HG03558 (cell line): ENCODE measurements around the gene PDGFD.

Experiments used
- ATAC-seq: cut with Tn5 transposase; IDR thresholded peaks from one replicate; pipeline ENCODE4 v1.9.1; 2021; ENCODE audit warnings: moderate number of reproducible peaks; ENCODE audit not compliant: unreplicated experiment; ENCODE audit errors: extremely low read depth

Gene PDGFD

GRCh38 chr11:104015649-104016415 lies 148.1 kb downstream of the PDGFD start:
- peak; percentile 89 for ATAC-seq

GRCh38 chr11:104011044-104011443 lies 152.9 kb downstream of the PDGFD start:
- no peak for ATAC-seq

DNA sequence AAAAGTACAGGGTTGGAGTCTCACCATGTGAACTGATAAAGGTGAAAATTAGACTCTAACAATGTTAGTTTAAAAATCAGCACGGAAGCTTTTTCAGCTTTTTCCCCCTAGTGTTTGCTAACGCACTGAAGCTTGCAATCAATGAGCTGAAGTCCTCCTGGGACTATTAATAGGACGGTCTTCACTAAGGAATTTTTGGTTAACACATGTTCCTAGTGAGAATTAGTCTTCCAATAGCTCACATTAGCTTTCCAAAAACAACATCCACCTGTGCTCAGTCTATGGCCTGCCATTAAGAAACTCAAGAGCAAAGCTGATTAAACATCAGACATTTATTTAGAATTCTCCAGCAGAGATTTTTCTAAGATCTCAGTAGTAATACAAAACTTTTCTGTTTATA lies 154.2 kb downstream of the PDGFD start:
- ATAC-seq, result no peak

GRCh38 chr11:104005234-104005855 lies 158.6 kb downstream of the PDGFD start:
- no peak for ATAC-seq

GRCh38 chr11:104003491-104003890 lies 160.5 kb downstream of the PDGFD start:
- no peak for ATAC-seq

- ATAC-seq, result no peak
Observed at GRCh38 chr11:104001561-104002056, 162.3 kb downstream of the PDGFD start.

- no peak for ATAC-seq
Observed at GRCh38 chr11:104000798-104001197, 163.1 kb downstream of the PDGFD start.

DNA sequence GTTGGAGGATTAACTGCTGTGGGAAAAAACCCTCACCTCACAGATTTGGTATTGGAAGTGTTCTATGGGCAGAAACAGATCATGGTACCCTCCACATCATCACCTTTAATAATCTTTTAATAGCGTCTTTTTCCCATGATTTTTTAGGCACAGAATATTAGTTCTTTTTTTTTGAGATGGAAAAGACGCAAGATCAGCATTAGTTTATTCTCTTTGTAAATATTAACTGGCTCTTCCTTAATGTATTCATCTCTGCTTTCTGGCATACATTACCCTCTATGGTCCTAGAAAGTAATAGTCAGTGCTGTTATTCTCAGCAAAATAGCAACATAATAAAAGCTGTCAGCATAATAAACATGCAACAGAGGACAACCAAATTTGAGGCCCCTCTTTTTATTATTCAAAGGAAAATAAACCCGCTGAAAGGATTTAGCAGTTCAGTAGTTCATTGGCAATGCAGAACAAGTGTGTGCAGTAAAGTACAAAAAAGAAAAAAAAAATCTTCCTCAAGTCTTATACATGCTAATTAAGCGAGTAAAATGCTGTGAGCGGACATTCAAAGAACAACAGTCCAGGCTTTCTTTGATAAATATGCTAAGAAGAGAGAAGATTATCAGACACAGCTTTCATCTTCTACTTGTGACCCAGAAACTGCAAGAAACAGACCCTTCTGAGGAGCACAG lies 165.0 kb downstream of the PDGFD start:
- no peak for ATAC-seq

DNA sequence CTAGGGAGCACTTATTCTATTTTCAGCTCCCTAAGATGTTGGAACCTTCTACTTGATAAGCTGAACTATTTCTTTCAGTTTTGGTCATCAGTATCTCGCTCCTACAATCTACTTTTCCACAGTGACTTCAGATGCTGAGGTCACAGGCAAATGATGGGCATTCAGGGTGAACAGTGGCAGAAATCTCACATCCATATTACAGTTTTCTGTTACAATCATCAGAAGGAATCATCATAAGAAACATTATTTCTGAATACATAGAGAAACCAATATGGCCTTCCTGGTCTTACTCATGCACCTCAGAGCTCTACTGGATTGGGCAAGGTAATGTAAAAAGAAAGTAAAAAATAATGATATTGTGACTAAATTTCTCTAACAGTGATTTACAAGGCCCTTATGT lies 166.9 kb downstream of the PDGFD start:
- ATAC-seq, result peak; percentile 68

- no peak for ATAC-seq
Observed at GRCh38 chr11:103995896-103996295, 168.1 kb downstream of the PDGFD start.

GRCh38 chr11:103994518-103994917 lies 169.4 kb downstream of the PDGFD start:
- ATAC-seq, result no peak

GRCh38 chr11:103994094-103994493 lies 169.9 kb downstream of the PDGFD start:
- ATAC-seq, result no peak

GRCh38 chr11:103993507-103993906 lies 170.4 kb downstream of the PDGFD start:
- no peak for ATAC-seq

- no peak for ATAC-seq
Observed at GRCh38 chr11:103988595-103988969, 175.4 kb downstream of the PDGFD start.

- ATAC-seq, result no peak
Observed at GRCh38 chr11:103987629-103988594, 176.0 kb downstream of the PDGFD start.

DNA sequence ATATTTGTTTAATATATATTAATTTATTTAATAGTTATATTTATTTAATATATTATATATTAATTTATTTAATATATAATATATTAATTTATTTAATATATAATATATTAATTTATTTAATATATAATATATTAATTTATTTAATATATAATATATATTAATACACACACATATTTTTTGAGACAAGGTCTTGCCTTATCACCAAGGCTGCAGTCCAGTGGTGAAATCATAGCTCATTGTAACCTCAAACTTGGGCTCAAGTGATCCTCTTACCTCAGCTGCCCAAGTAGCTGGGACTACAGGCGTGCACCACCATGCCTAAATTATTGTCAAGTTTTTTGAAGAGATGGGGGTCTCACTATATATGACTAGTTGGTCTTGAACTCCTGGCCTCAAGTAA lies 178.9 kb downstream of the PDGFD start:
- ATAC-seq, result no peak

DNA sequence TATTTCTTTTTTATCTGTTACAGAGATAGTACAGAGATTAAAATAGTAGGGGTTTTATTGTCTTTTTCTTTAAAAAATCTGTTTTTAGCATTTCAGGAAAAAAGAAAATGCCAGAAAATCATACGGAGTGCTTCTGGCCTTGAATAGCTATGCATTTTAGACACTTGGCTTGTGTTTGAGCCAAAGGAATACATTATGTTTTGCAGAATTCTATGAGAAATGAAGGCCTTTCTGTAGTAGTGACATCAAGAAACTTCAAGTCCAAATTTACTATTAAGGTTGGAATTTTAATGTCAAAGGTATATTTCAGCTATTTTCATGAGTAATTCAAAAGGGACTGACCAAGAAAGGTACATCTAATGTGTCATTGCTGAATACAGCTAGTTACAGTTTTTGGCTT lies 183.8 kb downstream of the PDGFD start:
- ATAC-seq, result no peak

DNA sequence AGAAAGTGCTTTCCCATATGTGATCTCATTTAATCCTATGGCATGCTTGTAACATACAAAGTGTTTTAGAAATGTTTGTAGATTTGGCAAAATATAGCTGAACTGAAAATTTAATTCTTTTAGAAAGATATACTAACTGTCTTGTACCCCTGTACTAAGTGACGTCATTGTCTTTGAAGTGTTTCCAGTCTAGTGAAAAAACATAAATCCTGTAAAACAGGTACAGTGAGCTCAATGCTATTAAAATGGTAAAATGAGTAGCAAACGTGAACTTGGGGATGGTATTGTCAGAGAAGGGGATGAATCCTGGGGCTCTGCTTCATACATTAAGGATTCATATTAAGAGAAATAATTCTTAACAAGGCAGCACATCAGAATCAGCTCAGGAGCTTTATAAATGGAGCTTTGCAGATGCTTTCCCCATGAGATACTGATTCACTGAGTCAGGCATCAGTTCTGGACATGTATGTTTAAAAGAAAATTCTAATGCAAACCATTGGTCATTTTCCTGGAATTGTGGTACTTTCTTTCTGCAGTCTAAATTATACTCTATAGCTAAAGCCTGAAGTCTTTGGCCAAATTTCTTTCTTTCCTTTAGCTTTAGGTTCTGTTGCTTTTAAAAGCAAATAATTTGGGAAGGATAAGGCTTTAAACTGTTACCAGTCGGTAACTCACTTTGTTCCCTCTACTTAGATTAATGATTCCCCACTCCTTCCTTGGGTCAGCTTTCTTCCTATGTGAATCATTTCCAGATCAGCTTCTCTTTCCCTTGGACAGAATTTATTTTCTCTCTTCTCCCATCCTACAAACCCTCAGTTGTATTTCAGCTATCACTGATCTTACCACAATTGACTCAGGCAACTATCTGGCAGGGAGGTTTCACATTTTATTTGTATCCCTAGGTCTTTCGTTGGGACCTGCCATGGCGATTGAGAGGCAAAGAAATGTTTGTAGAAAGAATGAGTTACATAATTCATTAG lies 185.0 kb downstream of the PDGFD start:
- no peak for ATAC-seq

DNA sequence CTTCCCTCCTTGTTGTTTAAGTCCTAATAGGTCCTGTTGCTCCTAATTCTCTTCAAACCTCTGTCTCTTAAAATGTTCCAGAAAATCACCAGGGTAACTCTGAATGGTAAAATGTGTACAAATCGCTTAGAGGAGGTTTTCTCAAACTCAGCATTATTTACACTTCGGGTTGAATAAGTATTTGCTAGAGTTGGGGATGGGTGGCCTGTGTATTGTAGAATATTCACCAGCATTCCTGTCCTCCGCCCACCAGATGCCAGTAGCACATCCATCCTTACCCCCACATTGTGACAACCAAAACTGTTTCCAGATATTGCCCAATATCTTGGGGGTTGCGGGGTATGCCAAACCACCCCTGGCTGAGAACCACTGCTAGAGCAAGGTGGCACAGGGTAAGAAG lies 191.9 kb downstream of the PDGFD start:
- ATAC-seq, result no peak
